H1 (cell line): ENCODE results near the gene CDS2. TPM values are rescaled to one million over a fixed set of nuclear protein-coding genes. Genes with fewer than 3 reads are reported as not detected.

Experiments
- CTCF ChIA-PET: fragments of 300-600 bp; sonication (Branson Sonifier 250); formaldehyde crosslinking; loops from one replicate; lab custom pipeline; 2021; ENCODE audit not compliant: partially characterized antibody; lab: Charles Lee
- POLR2A ChIA-PET: fragments of 300-600 bp; sonication (Branson Sonifier 250); formaldehyde crosslinking; loops from one replicate; lab custom pipeline; 2021; ENCODE audit warnings: inconsistent platforms; ENCODE audit not compliant: partially characterized antibody; lab: Charles Lee
- DNase-seq, 2 experiments: peaks; one replicate each; pipeline versions ENCODE4 v3.0.0 to v3.0.0-alpha.2; 2010 to 2022; ENCODE audit warnings: low spot score in 2 of 2, low read depth in 1 of 2, mixed read lengths in 1 of 2
- FAIRE-seq: peaks from 2 replicates; lab custom pipeline; 2011; peaks lifted over from hg19 to GRCh38; lab: Jason Lieb, UNC
- H2AFZ ChIP-seq: 2 replicates; pipeline ENCODE4 v1.8.1; 2012; ENCODE audit warnings: low read length, inconsistent platforms
- H2AK5ac ChIP-seq: 2 replicates; pipeline ENCODE4 v1.6.1; 2013; ENCODE audit warnings: low read depth, low read length
- H2BK120ac ChIP-seq: replicated peaks from 2 replicates; pipeline ENCODE3; 2013; ENCODE audit warnings: low read depth, low read length, inconsistent platforms
- H2BK12ac ChIP-seq: 2 replicates; pipeline ENCODE4 v1.6.1; 2013; ENCODE audit warnings: low read depth, low read length
- H2BK15ac ChIP-seq: 2 replicates; pipeline ENCODE4 v1.6.1; 2013; ENCODE audit warnings: low read length
- H2BK20ac ChIP-seq: 2 replicates; pipeline ENCODE4 v1.6.1; 2013; ENCODE audit warnings: low read length
- H2BK5ac ChIP-seq: 2 replicates; pipeline ENCODE4 v1.6.1; 2013; ENCODE audit warnings: low read depth, low read length
- H3K14ac ChIP-seq: 2 replicates; pipeline ENCODE4 v1.6.1; 2013; ENCODE audit warnings: inconsistent platforms; ENCODE audit not compliant: insufficient read length
- H3K18ac ChIP-seq: 2 replicates; pipeline ENCODE4 v1.6.1; 2013; ENCODE audit warnings: low read length; ENCODE audit errors: extremely low read depth
- H3K23ac ChIP-seq: 2 replicates; pipeline ENCODE4 v1.6.1; 2013; ENCODE audit warnings: inconsistent platforms; ENCODE audit not compliant: insufficient read length
- H3K23me2 ChIP-seq: 2 replicates; pipeline ENCODE4 v1.6.1; 2013; ENCODE audit warnings: low read depth, low read length
- H3K27ac ChIP-seq: 2 replicates; pipeline ENCODE4 v1.6.1; 2011; ENCODE audit warnings: low read depth, low read length, inconsistent platforms
- H3K27me3 ChIP-seq, 4 experiments: replicated peaks in 1 of 4; 1 replicate in 1 of 4; 2 replicates in 3 of 4; pipeline versions ENCODE4 v1.6.1 to v1.8.1; 2011 to 2013; ENCODE audit warnings: low read length in 3 of 4, mild to moderate bottlenecking in 3 of 4, inconsistent platforms in 2 of 4, mixed read lengths in 2 of 4, moderate library complexity in 1 of 4; ENCODE audit not compliant: control insufficient read depth in 3 of 4, insufficient read depth in 3 of 4; ENCODE audit errors: extremely low read depth in 1 of 4
- H3K36me3 ChIP-seq, 4 experiments: 2 replicates each; pipeline versions ENCODE4 v1.6.1 to v1.8.1; 2011 to 2013; ENCODE audit warnings: mild to moderate bottlenecking in 4 of 4, low read length in 3 of 4, moderate library complexity in 2 of 4, control low read depth in 1 of 4, inconsistent platforms in 1 of 4; ENCODE audit not compliant: insufficient read depth in 4 of 4, control insufficient read depth in 2 of 4
- H3K4ac ChIP-seq: replicated peaks from 2 replicates; pipeline ENCODE3; 2013; ENCODE audit warnings: low read length, low read depth, mixed read lengths, inconsistent platforms; ENCODE audit not compliant: insufficient read length
- H3K4me1 ChIP-seq, 4 experiments: replicated peaks in 1 of 4; 1 replicate in 1 of 4; 2 replicates in 3 of 4; pipeline versions ENCODE4 v1.6.1 to v1.8.1; 2011 to 2013; ENCODE audit warnings: low read length in 3 of 4, inconsistent platforms in 2 of 4, mixed read lengths in 1 of 4; ENCODE audit not compliant: insufficient read depth in 4 of 4, control insufficient read depth in 3 of 4
- H3K4me2 ChIP-seq, 2 experiments: 2 replicates each; pipeline versions ENCODE4 v1.6.1 to v1.8.1; 2011 to 2013; ENCODE audit warnings: low read depth in 2 of 2, low read length in 2 of 2, control low read depth in 1 of 2, inconsistent platforms in 1 of 2, mild to moderate bottlenecking in 1 of 2; ENCODE audit not compliant: insufficient read depth in 1 of 2
- H3K4me3 ChIP-seq, 4 experiments: fragments of 200-600, 300-600 bp in 1 of 4; sonication (generic), shearing (Covaris generic), sonication (Bioruptor Twin) in 1 of 4; 2 replicates each; pipeline versions ENCODE4 v1.5.1 to v1.8.1; 2011 to 2016; ENCODE audit warnings: low read length in 4 of 4, low read depth in 3 of 4, control low read depth in 2 of 4, inconsistent platforms in 2 of 4, mild to moderate bottlenecking in 2 of 4, mixed read lengths in 1 of 4, moderate library complexity in 1 of 4; ENCODE audit not compliant: insufficient read depth in 2 of 4; ENCODE audit errors: extremely low read depth in 1 of 4
- H3K56ac ChIP-seq: replicated peaks from 2 replicates; pipeline ENCODE3; 2013; ENCODE audit warnings: low read depth, mild to moderate bottlenecking, mixed read lengths, low read length, inconsistent platforms; ENCODE audit not compliant: insufficient read length
- H3K79me1 ChIP-seq: 2 replicates; pipeline ENCODE4 v1.6.1; 2013; ENCODE audit warnings: low read depth, low read length, control low read depth
- H3K79me2 ChIP-seq, 2 experiments: 2 replicates each; pipeline versions ENCODE4 v1.6.1 to v1.8.1; 2012 to 2013; ENCODE audit warnings: low read length in 2 of 2, mild to moderate bottlenecking in 2 of 2, inconsistent platforms in 1 of 2; ENCODE audit not compliant: insufficient read depth in 2 of 2, control insufficient read depth in 1 of 2
- H3K9ac ChIP-seq, 4 experiments: replicated peaks in 1 of 4; 1 replicate in 1 of 4; 2 replicates in 3 of 4; pipeline versions ENCODE4 v1.6.1 to v1.8.1; 2011 to 2013; ENCODE audit warnings: low read depth in 3 of 4, low read length in 3 of 4, control low read depth in 2 of 4, mild to moderate bottlenecking in 2 of 4, moderate library complexity in 2 of 4, inconsistent platforms in 1 of 4; ENCODE audit errors: extremely low read depth in 1 of 4
- H3K9me3 ChIP-seq, 2 experiments: 2 replicates each; pipeline versions ENCODE4 v1.6.1 to v1.8.1; 2012 to 2013; ENCODE audit warnings: mild to moderate bottlenecking in 2 of 2, moderate library complexity in 2 of 2, control low read depth in 1 of 2, inconsistent platforms in 1 of 2, low read depth in 1 of 2, low read length in 1 of 2, mixed read lengths in 1 of 2; ENCODE audit not compliant: insufficient read depth in 2 of 2
- H4K20me1 ChIP-seq, 2 experiments: replicated peaks in 1 of 2; 2 replicates each; pipeline versions ENCODE3 to v1.8.1; 2011 to 2013; ENCODE audit warnings: inconsistent platforms in 2 of 2, low read length in 2 of 2, mild to moderate bottlenecking in 1 of 2; ENCODE audit not compliant: insufficient read depth in 2 of 2, control insufficient read depth in 1 of 2
- H4K5ac ChIP-seq: 2 replicates; pipeline ENCODE4 v1.6.1; 2013; ENCODE audit warnings: low read length, low read depth, mixed read lengths, inconsistent platforms; ENCODE audit not compliant: insufficient read length
- H4K8ac ChIP-seq: 2 replicates; pipeline ENCODE4 v1.8.0; 2013; ENCODE audit warnings: mild to moderate bottlenecking, moderate library complexity, low read length, inconsistent platforms; ENCODE audit not compliant: insufficient read depth; ENCODE audit errors: extremely low read depth
- H4K91ac ChIP-seq: replicated peaks from 2 replicates; pipeline ENCODE3; 2013; ENCODE audit warnings: low read length, mixed read lengths, inconsistent platforms; ENCODE audit not compliant: insufficient read length
- ATF3 ChIP-seq: IDR thresholded peaks from 2 replicates; pipeline ENCODE4 v1.6.1; 2011; ENCODE audit warnings: low read depth, mild to moderate bottlenecking, low read length; ENCODE audit not compliant: insufficient read depth
- JUND ChIP-seq: IDR thresholded peaks from 2 replicates; pipeline ENCODE4 v1.6.1; 2011; ENCODE audit warnings: mild to moderate bottlenecking, improper control_type of control experiment, low read length
- whole genome bisulfite sequencing, 2 experiments: shearing (Covaris generic) in 1 of 2; methylation state at CpG; one replicate each; pipeline versions ENCODE4 v1.1.6 to v1.1.7; 2013 to 2015; ENCODE audit warnings: low lambda C conversion rate in 2 of 2, mixed read lengths in 2 of 2, inconsistent platforms in 1 of 2, low coverage in 1 of 2, missing lambda C conversion rate in 1 of 2; ENCODE audit not compliant: insufficient replicate concordance in 2 of 2, insufficient coverage in 1 of 2, insufficient read length in 1 of 2; ENCODE audit errors: extremely low coverage in 1 of 2, missing lambda C conversion rate in 1 of 2; 5-methylcytosine and 5-hydroxymethylcytosine counted together
- polyA plus RNA-seq, 7 experiments: library from polyadenylated mRNA; depleted of rRNA in 3 of 7; stranded (reverse) in 5 of 7; unstranded in 2 of 7; fragments of >200 nt in 5 of 7; fragments of 200-250 nt in 2 of 7; gene quantifications; 1 replicate in 5 of 7; 2 replicates in 1 of 7; 4 replicates in 1 of 7; pipeline versions ENCODE4 v1.2.1 to v1.2.3, GENCODE V29; 2011 to 2013; ENCODE audit warnings: missing spikeins in 2 of 7, mixed read lengths in 2 of 7
- total RNA-seq: library from RNA; stranded (reverse); fragmentation: NEBNext Ultra II Directional; extraction: Animal tissue kit (Norgen Biotek cat#: 25700); gene quantifications from 2 replicates; pipeline ENCODE4 v1.2.1, GENCODE V29; 2021

Gene CDS2
- total and polyA plus RNA-seq, 2 of the 8 experiments (the other 6 are each of a cell fraction or from before 2014, with no cell fraction given): 54.0 to 56.2 TPM

- Histone ChIP-seq H3K4ac (no peak overlapping the region), H3K14ac (no peak overlapping the region), H3K4me2 (no peak overlapping the region), H3K27me3 (no peaks in the 10 kb centered on the region), H2AK5ac (no peak overlapping the region), H4K5ac (no peak overlapping the region), H3K56ac (no peak overlapping the region), H4K20me1 (no peaks in the 10 kb centered on the region), H2AFZ (no peak overlapping the region), H3K9ac (no peak overlapping the region), H3K27ac (no peak overlapping the region), H3K36me3 (no peaks in the 10 kb centered on the region), H3K9me3 (no peaks in the 10 kb centered on the region), H2BK20ac (no peak overlapping the region), H3K18ac (no peak overlapping the region), H3K23me2 (no peaks in the 10 kb centered on the region), H3K79me2 (no peaks in the 10 kb centered on the region), H3K79me1 (no peaks in the 10 kb centered on the region), H2BK5ac (no peak overlapping the region), H3K23ac (no peak overlapping the region), H3K4me1 (no peaks in the 10 kb centered on the region; a peak in 1 of 7 replicates), H4K91ac (no peak overlapping the region), H4K8ac (no peak overlapping the region), H2BK15ac (no peak overlapping the region), H2BK12ac (no peak overlapping the region), H3K4me3 (no peak overlapping the region), H2BK120ac (no peak overlapping the region)
- DNase-seq (no peak), FAIRE-seq (no peak)
- ChIA-PET POLR2A (interaction anchor here (2.6 kb wide), 1 partner anchor 9 kb away, joined by 9 read pairs; no protein-coding TSS in a partner anchor), CTCF (interaction anchor here (0.9 to 2.9 kb wide), 4 partner anchors 12 to 340 kb away, joined by 3 to 17 read pairs (median 4); no protein-coding TSS in a partner anchor)
- 94% methylated on average over 10 of the region's 10 CpGs; no CpG with 5 or more reads in 1 of the 2 experiments for WGBS, 2 experiments
- TF ChIP-seq ATF3 (no peak), JUND (no peak)
Observed at GRCh38 chr20:5080384-5080877, 46.4 kb upstream of the CDS2 start.
